HCT116 (cell line): ENCODE data around the gene SNX15. TPM values are rescaled to one million over a fixed set of nuclear protein-coding genes. Genes with fewer than 3 reads are reported as not detected.

Experiments used
- ATAC-seq: fragments of 200-7000 bp; cut with Tn5 transposase; 2 replicates; pipeline ENCODE4 v1.9.1; 2020; ENCODE audit warnings: mild to moderate bottlenecking, moderate library complexity
- BruUV-seq: library from RNA; stranded (reverse); fragments of 400-500 nt; replicated peaks from 2 replicates; lab custom pipeline; 2021; lab: Mats Ljungman, UMichigan
- CTCF ChIA-PET: fragments of 300-600 bp; sonication (Branson Sonifier 250); formaldehyde crosslinking; loops from one replicate; lab custom pipeline; 2021; ENCODE audit warnings: antibody characterized with exemption; lab: Charles Lee
- POLR2A ChIA-PET: fragments of 300-600, 350-600 bp; sonication (Branson Sonifier 250); formaldehyde crosslinking; loops from one replicate; lab custom pipeline; 2021; ENCODE audit warnings: antibody characterized with exemption; lab: Charles Lee
- RAD21 ChIA-PET, 2 experiments: fragments of 300-600 bp; sonication (Branson Sonifier 250); formaldehyde crosslinking; loops; one replicate each; lab custom pipeline; 2023; ENCODE audit warnings: low total read pairs in 2 of 2; ENCODE audit not compliant: uncharacterized antibody in 2 of 2, unreplicated experiment in 2 of 2, low non-redundant PET in 1 of 2; lab: Charles Lee
- DNase-seq: peaks from one replicate; pipeline ENCODE4 v3.0.0-alpha.2; 2010; ENCODE audit warnings: low read depth, low spot score
- H2AFZ ChIP-seq: fragments of 200-600 bp; shearing (Covaris generic), sonication (generic); 2 replicates; pipeline ENCODE4 v1.6.1; 2017; ENCODE audit warnings: low read depth, mixed run types, mixed read lengths, antibody characterized with exemption, low read length; ENCODE audit not compliant: poor library complexity, severe bottlenecking
- H3K27ac ChIP-seq: 2 replicates; pipeline ENCODE4 v1.5.1; 2012; ENCODE audit warnings: low read depth, low read length
- H3K27me3 ChIP-seq: fragments of 200-600 bp; sonication (generic); 2 replicates; pipeline ENCODE4 v1.6.1; 2016; ENCODE audit warnings: mixed run types, low read length, mixed read lengths; ENCODE audit not compliant: insufficient read depth
- H3K36me3 ChIP-seq, 2 experiments: fragments of 200-500 bp in 1 of 2; fragments of 200-600 bp in 1 of 2; sonication (Bioruptor generic) in 1 of 2; sonication (generic) in 1 of 2; 2 replicates each; pipeline versions ENCODE4 v1.5.1 to v1.6.1; 2014 to 2016; ENCODE audit warnings: low read length in 2 of 2, inconsistent platforms in 1 of 2, mixed read lengths in 1 of 2, mixed run types in 1 of 2; ENCODE audit not compliant: insufficient read depth in 2 of 2, control insufficient read depth in 1 of 2
- H3K4me1 ChIP-seq, 2 experiments: fragments of 200-600 bp in 1 of 2; sonication (generic) in 1 of 2; 2 replicates each; pipeline versions ENCODE4 v1.5.1 to v1.6.1; 2012 to 2017; ENCODE audit warnings: low read length in 2 of 2, inconsistent platforms in 1 of 2, mild to moderate bottlenecking in 1 of 2, mixed read lengths in 1 of 2, mixed run types in 1 of 2, moderate library complexity in 1 of 2; ENCODE audit not compliant: insufficient read depth in 2 of 2, control insufficient read depth in 1 of 2
- H3K4me2 ChIP-seq: fragments of 200-600 bp; sonication (generic); 2 replicates; pipeline ENCODE4 v1.6.1; 2017; ENCODE audit warnings: mixed run types, low read length, mixed read lengths
- H3K4me3 ChIP-seq, 2 experiments: fragments of 200-600 bp in 1 of 2; sonication (generic) in 1 of 2; replicated peaks in 1 of 2; 2 replicates each; pipeline ENCODE4 v1.5.1; 2011 to 2016; ENCODE audit warnings: low read length in 2 of 2, control low read depth in 1 of 2, low read depth in 1 of 2, mild to moderate bottlenecking in 1 of 2, mixed read lengths in 1 of 2, mixed run types in 1 of 2
- H3K79me2 ChIP-seq: fragments of 200-600 bp; sonication (generic); 2 replicates; pipeline ENCODE4 v1.6.1; 2017; ENCODE audit warnings: mild to moderate bottlenecking, mixed run types, low read length, moderate library complexity, mixed read lengths; ENCODE audit not compliant: insufficient read depth
- H3K9ac ChIP-seq: fragments of 200-600 bp; sonication (generic); 2 replicates; pipeline ENCODE4 v1.6.1; 2016; ENCODE audit warnings: low read length, mixed read lengths
- H3K9me2 ChIP-seq: fragments of 200-600 bp; sonication (generic), shearing (Covaris generic); 2 replicates; pipeline ENCODE4 v1.6.1; 2017; ENCODE audit warnings: mixed run types, mild to moderate bottlenecking, moderate library complexity; ENCODE audit not compliant: insufficient read depth
- H3K9me3 ChIP-seq, 2 experiments: fragments of 200-500 bp in 1 of 2; fragments of 200-600 bp in 1 of 2; sonication (Bioruptor generic) in 1 of 2; sonication (generic) in 1 of 2; 2 replicates each; pipeline ENCODE4 v1.6.1; 2014 to 2017; ENCODE audit warnings: low read length in 2 of 2, mixed read lengths in 2 of 2, inconsistent platforms in 1 of 2, low read depth in 1 of 2, mild to moderate bottlenecking in 1 of 2, mixed run types in 1 of 2, moderate library complexity in 1 of 2; ENCODE audit not compliant: control insufficient read depth in 1 of 2, insufficient read depth in 1 of 2
- H4K20me1 ChIP-seq: fragments of 200-600 bp; sonication (generic), shearing (Covaris generic); 2 replicates; pipeline ENCODE4 v1.6.1; 2017; ENCODE audit warnings: mixed run types, mild to moderate bottlenecking, moderate library complexity; ENCODE audit not compliant: insufficient read depth
- CBX3 ChIP-seq: IDR thresholded peaks from 2 replicates; pipeline ENCODE4 v1.6.1; 2012; ENCODE audit warnings: low read depth
- EGR1 ChIP-seq: IDR thresholded peaks from 2 replicates; pipeline ENCODE4 v1.6.1; 2012; ENCODE audit warnings: low read depth
- ELF1 ChIP-seq: IDR thresholded peaks from 2 replicates; pipeline ENCODE4 v1.6.1; 2012; ENCODE audit warnings: low read depth, borderline replicate concordance
- FOSL1 ChIP-seq: IDR thresholded peaks from 2 replicates; pipeline ENCODE4 v1.6.1; 2012; ENCODE audit warnings: low read depth
- JUND ChIP-seq: IDR thresholded peaks from 2 replicates; pipeline ENCODE4 v1.6.1; 2012
- POLR2A ChIP-seq: IDR thresholded peaks from 2 replicates; pipeline ENCODE4 v1.7.0; 2011; ENCODE audit warnings: borderline replicate concordance; ENCODE audit not compliant: insufficient read depth, insufficient read length; ENCODE audit errors: extremely low read depth
- POLR2AphosphoS5 ChIP-seq: IDR thresholded peaks from 2 replicates; pipeline ENCODE4 v1.6.1; 2011; ENCODE audit warnings: mild to moderate bottlenecking, low read depth, low read length, moderate library complexity
- RAD21 ChIP-seq: IDR thresholded peaks from 2 replicates; pipeline ENCODE4 v1.6.1; 2012; ENCODE audit warnings: low read depth, mild to moderate bottlenecking
- SIN3A ChIP-seq: IDR thresholded peaks from 2 replicates; pipeline ENCODE4 v1.6.1; 2012; ENCODE audit warnings: low read depth
- intact Hi-C: fragments of 100-400 bp; cut with micrococcal nuclease; formaldehyde crosslinking; loops from 2 replicates; pipeline ENCODE4 v1.10.0; 2022
- total RNA-seq: library from RNA; stranded (reverse); gene quantifications from one replicate; pipeline ENCODE4 v1.2.1, GENCODE V29; 2021; ENCODE audit not compliant: unreplicated experiment
- TF ChIP-seq, protein P1 (sequence below): IDR thresholded peaks from 2 replicates; pipeline ENCODE4 v1.6.1; 2011; ENCODE audit warnings: mild to moderate bottlenecking, low read length, moderate library complexity; ENCODE audit not compliant: insufficient replicate concordance; ENCODE audit errors: extremely low read depth
- TF ChIP-seq, protein P2 (sequence below): IDR thresholded peaks from 2 replicates; pipeline ENCODE4 v1.6.1; 2012; ENCODE audit warnings: low read depth
- TF ChIP-seq, protein P3 (sequence below): IDR thresholded peaks from 2 replicates; pipeline ENCODE4 v1.6.1; 2012

The SNX15 gene
- total RNA-seq, 1 experiment from 2014 or later, result 16.8 TPM

DNA sequence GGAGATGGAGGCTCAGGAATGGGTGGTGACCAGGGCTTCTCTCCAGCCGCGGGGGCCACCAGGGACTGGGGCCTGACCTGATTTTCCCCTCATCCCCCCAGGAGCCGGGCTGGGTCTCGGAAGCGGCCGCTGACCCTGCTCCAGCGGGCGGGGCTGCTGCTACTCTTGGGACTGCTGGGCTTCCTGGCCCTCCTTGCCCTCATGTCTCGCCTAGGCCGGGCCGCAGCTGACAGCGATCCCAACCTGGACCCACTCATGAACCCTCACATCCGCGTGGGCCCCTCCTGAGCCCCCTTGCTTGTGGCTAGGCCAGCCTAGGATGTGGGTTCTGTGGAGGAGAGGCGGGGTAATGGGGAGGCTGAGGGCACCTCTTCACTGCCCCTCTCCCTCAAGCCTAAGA, 60.6 kb downstream of the SNX15 start:
- intact Hi-C loops, result no loop called here
- CTCF ChIA-PET, result no interaction called here

More for the DNA sequence above, 60.6 kb downstream of the SNX15 start:
- Histone ChIP-seq H3K27ac (no peak overlapping the region), H4K20me1 (no peaks in the 10 kb centered on the region), H3K4me2 (no peak overlapping the region), H2AFZ (no peak overlapping the region), H3K36me3 (peaks cover 0 to 18% of the 10 kb centered on the region in 2 experiments; a peak in 1 of 4 replicates), H3K79me2 (peaks cover 16% of the 10 kb centered on the region), H3K9me3 (no peaks in the 10 kb centered on the region), H3K9ac (no peak overlapping the region), H3K4me3 (no peak overlapping the region), H3K27me3 (no peaks in the 10 kb centered on the region), H3K9me2 (no peaks in the 10 kb centered on the region), H3K4me1 (peaks cover 4 to 12% of the 10 kb centered on the region in 2 experiments; a peak in 3 of 4 replicates)
- ChIA-PET RAD21 (no interaction called here), POLR2A (no interaction called here)
- ATAC-seq (no peak), DNase-seq (no peak)
- no TSS peak for BruUV-seq
- TF ChIP-seq ELF1, result no peak
- TF ChIP-seq JUND, result no peak
- TF ChIP-seq, protein P1, sequence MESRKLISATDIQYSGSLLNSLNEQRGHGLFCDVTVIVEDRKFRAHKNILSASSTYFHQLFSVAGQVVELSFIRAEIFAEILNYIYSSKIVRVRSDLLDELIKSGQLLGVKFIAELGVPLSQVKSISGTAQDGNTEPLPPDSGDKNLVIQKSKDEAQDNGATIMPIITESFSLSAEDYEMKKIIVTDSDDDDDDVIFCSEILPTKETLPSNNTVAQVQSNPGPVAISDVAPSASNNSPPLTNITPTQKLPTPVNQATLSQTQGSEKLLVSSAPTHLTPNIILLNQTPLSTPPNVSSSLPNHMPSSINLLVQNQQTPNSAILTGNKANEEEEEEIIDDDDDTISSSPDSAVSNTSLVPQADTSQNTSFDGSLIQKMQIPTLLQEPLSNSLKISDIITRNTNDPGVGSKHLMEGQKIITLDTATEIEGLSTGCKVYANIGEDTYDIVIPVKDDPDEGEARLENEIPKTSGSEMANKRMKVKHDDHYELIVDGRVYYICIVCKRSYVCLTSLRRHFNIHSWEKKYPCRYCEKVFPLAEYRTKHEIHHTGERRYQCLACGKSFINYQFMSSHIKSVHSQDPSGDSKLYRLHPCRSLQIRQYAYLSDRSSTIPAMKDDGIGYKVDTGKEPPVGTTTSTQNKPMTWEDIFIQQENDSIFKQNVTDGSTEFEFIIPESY, result no peak
- no peak for TF ChIP-seq CBX3
- TF ChIP-seq RAD21, result no peak
- TF ChIP-seq POLR2AphosphoS5, result no peak
- TF ChIP-seq, protein P2, sequence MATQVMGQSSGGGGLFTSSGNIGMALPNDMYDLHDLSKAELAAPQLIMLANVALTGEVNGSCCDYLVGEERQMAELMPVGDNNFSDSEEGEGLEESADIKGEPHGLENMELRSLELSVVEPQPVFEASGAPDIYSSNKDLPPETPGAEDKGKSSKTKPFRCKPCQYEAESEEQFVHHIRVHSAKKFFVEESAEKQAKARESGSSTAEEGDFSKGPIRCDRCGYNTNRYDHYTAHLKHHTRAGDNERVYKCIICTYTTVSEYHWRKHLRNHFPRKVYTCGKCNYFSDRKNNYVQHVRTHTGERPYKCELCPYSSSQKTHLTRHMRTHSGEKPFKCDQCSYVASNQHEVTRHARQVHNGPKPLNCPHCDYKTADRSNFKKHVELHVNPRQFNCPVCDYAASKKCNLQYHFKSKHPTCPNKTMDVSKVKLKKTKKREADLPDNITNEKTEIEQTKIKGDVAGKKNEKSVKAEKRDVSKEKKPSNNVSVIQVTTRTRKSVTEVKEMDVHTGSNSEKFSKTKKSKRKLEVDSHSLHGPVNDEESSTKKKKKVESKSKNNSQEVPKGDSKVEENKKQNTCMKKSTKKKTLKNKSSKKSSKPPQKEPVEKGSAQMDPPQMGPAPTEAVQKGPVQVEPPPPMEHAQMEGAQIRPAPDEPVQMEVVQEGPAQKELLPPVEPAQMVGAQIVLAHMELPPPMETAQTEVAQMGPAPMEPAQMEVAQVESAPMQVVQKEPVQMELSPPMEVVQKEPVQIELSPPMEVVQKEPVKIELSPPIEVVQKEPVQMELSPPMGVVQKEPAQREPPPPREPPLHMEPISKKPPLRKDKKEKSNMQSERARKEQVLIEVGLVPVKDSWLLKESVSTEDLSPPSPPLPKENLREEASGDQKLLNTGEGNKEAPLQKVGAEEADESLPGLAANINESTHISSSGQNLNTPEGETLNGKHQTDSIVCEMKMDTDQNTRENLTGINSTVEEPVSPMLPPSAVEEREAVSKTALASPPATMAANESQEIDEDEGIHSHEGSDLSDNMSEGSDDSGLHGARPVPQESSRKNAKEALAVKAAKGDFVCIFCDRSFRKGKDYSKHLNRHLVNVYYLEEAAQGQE, result no peak
- no peak for TF ChIP-seq EGR1
- no peak for TF ChIP-seq SIN3A
- TF ChIP-seq, protein P3, sequence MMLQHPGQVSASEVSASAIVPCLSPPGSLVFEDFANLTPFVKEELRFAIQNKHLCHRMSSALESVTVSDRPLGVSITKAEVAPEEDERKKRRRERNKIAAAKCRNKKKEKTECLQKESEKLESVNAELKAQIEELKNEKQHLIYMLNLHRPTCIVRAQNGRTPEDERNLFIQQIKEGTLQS, result no peak
- no peak for TF ChIP-seq POLR2A
- no peak for TF ChIP-seq FOSL1
